Stimulated activated CD8-positive, alpha-beta memory T cell treated with anti-CD3 and anti-CD28 coated beads, Interleukin-7, amount 100 ng/mL, for 48 hours (primary cell): ENCODE results near the gene FAM222A.

Experiments
- DNase-seq, 2 donors: peaks; one replicate each; pipeline ENCODE4 v3.0.0-alpha.2; 2020; ENCODE audit warnings: low read depth in 1 of 2; ENCODE audit errors: extremely low read depth in 1 of 2

The FAM222A gene

DNA sequence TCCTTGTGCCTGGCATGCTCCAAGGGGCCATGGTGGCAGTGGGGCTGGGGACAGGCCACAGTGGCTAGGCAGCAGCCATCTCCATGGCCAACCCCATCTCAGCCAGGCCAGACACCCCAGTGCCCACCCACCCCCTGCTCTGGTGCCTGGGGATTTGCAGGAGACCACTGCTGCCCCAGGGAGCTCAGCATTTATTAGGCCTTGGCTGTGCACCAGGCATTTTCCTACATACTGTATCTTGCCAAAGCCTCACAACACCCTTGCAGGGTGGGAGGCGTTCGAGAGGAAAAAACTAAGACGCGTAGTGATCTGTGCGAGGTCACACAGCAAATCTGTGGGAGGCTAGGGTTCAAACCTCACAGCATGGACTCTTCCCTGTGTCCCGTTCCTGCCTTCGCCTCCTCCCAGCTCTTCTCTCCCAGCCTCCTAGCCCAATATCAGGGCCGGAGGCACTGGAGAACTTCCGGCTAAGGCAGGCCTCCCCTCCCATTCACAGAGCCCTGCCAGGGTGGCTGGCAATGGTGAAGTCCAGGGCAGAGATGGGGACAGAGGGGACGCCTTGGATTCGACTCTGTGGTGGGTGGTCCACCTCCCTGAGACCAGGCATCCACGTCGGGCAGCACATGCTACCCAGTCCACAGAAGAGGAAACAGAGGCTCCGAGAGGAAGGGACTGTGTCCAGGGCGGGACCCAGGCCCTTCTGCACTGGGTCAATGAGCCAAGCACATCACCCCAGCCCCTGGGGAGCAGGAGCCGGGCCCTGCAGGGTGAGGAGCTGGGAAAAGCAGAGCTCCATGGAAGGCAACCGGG lies 57.4 kb downstream of the FAM222A start:
- no peak for DNase-seq

DNA sequence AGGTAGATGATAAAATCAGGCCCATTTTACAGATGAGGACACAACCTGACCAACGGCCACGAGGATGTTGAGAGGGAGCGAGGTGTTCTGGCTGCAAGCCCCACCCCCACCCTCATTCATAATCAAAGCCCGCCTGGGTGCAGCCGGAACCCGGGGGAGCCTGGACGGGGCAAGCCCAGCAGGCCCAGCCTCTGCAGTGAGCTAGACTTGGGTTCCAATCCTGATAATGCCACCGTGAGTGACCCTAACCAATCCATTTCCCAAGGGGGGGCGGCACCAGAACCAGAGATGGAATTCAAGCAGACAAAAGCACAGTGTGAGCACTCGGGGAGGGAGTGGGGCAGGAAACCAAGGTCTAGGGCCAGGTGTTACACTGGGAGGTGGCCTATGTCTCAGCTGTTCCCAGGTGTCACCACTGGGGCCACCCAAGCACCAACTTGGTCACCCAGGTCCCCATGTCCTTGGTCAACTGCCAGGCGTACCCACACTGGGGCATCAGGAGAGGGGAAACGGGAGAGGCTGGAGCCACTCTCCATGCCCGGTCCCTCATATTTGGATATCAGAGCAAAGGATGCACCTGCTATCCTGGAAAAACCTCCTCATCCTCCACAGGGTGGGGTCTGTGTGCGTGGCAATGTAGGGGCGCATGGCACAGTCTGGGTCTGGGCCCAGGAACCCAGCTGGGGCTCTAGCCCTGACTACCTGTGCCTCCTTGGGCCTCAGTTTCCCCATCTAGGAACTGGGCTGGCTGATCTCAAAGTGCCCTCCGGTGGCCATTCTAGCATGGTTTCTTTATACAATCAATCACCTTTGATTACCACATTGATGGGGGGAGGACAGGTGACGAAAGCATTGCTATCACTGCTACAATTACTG lies 58.4 kb downstream of the FAM222A start:
- DNase-seq = no peak

DNA sequence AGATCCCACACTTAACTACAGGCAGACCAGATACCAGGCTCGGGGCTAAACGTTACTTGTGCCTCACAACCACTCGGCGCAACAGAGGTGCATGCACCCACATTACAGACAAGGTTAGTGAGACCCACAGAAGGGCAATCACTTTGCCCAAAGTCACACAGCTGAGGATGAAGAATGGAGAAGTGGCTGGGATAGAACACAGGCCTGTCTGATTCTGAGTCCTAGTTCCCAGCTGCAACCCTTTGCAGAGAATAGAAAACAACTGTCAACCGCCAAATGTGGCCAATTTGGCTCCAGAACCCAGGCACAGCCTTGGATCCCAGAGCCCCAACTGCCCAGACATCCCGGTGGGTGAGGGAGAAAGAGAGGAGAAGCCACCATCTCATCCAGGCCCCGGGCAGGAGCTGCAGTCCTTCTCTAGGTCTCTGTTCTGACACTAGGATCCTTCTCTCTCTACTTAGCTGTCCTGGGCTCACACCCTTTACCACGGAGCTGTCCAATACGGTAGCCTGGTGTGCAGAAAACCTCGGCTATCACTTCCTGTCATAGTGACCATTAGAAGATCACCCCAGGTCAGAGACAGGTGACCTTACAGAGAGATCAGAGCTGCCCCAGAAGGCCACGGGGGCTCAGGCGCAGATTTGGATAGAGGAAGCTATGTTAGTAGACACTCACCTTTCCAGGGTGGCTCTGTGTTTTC lies 59.1 kb downstream of the FAM222A start:
- DNase-seq = no peak

DNA sequence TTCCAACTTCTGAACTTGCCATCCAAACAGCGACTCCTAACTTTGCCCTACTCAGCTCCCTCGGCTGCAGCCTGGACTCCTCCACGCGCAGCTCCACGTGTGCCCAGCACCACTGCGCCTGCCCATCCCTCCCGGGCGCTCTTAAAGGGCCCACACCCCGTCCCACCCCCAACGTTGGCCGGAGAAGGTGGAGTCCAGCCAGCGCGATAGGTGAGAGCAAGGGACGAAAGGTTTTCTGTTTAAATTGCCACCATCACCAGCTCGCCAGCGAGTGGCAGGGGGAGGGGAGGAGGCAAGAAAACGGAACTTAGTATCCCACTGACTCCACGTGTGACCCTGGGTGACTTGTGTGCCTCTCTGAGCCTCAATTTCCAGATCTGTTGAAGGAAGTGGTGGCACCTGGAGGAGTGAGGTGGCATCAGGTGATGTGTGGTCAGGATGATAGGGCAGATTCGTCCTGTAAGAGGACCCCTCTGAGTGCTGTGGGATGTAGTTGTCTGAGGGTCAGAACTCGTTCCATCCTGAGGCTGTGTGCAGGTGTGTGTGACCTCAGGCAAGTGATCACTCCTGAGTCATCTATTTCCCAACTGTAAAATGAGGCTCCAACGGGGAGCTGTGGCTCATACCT lies 59.9 kb downstream of the FAM222A start:
- no peak for DNase-seq

DNA sequence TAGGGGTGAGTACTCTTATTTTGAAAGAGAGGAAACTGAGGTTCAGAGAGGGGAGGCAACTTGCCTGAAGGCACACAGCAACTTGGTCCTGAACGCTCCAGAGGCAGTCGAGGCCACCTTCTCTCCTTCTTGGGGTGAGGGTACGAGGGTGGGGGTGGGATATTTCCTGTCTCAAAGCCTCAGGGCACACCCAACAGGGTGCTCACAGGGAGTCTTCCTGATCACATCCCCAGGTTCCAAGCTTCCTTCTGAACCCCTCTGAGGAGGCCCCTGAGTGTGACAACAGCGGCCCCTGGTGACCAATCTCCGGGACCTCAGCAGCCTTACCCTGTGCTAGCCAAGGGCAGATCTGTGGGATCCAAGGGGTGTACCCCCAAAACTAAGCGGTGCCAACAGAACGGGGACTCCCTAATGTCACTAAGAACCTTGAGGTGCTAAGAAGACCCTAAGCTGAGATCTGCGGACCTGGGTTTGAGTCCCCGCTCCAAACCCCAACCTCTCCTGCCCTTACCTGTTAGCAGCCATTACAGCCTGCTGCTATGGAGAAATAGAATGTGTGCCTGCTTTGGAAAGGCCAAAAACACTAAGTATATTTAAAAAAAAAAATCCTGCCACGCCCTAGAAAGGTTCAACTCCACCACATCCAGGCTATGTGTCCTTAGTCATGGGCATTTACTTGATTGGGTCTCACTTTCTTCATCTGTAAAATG lies 61.7 kb downstream of the FAM222A start:
- peak; percentile 28 to 44 for DNase-seq

DNA sequence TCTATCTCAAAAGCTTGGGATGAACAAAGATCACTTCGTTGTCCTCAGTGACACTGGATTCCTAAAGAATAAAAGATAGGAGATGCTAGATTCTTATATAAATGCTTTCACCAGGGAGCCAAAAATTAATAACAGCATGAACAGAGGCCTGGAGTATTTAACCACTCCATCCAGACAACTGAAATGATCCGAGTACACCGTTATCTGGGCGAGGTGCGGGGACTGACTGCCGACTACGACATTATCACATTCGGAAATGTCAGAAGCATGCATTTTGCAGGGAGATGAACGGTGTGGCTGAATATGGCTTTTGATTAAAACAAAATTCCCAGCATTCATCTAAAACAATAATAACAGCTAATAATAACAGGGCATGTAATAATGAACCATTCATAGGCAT lies 63.0 kb downstream of the FAM222A start:
- no peak for DNase-seq

DNA sequence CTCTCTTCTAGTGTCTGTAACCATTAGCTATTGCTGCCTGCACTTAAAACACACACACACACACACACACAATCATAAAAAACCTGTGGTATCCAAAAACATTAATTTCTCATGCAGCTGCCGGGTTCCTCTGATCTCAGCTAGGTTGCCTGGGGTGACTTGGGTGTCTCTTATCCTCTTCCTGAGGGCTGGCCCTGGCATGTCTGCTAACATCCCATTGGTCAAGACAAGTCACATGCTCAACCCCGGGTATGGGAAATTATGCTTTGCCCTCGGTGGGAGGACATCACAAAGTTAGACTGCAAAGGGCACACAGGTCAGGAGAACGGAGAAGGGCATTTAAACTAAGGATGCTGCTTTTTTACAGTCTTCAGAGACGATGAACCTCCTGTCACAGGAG lies 63.9 kb downstream of the FAM222A start:
- peak in 1 of 2 donors; percentile 32 for DNase-seq

DNA sequence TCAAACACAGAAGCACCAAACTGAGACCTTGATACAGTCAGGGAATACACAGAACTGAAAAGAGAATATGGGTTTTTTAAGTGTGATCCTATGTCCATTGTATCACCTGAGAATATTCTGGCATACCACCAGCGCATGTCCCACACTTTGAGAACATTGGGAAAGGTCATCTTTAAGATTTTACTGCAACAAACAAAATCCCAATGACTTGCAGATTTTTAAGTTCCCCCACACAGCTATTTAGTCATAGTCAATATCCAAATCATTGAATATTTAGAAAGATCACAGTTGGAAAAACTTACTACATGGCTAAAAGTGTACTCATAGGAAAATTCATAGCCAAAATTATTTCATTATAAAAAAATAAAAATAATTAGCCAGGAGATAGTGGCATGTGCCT lies 65.1 kb downstream of the FAM222A start:
- DNase-seq = no peak

DNA sequence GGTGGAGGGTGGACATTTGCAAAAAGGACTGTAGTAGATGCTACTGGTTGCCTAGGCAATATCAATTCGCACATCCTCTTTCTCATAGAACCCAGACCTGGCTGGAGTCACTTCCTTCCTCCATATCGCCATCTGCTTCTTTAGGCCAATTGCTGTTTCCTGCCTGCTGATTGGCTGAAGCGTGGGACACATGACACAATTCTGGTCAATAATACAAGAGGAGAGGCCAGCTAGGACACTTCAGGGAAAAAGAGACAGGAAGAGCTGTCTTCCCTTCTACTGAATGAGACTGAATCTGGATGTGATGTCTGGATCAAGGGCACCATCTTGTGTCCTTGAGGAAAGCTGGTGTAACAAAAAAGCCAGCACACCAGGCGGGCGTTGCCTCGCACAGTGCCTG lies 65.8 kb downstream of the FAM222A start:
- DNase-seq = no peak

DNA sequence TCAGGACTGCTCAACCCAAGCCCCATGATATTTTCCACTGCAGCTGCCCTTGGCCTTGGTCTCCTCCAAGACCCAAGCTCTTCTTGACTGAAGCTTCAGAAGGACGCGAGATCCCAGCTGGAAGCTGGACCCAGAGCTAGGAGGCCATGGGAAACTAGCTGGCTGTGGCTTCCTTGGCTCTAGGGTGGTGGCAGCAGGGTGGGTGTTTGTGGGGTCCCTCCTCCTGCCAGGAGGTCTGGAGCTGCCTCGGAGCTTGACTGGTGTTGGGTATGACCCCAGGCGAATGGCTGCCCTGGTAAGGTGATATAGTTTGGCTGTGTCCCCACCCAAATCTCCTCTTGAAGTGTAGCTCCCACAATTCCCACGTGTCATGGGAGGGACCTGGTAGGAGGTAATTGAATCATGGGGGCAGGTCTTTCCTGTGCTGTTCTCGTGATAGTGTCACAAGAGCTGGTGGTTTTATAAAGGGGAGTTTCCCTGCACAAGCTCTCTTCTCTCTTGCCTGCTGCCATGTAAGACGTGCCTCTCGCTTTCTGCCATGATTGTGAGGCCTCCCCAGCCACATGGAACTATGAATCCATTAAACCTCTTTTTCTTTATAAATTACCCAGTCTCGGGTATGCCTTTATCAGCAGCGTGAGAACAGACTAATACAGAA lies 68.2 kb downstream of the FAM222A start:
- DNase-seq = no peak

DNA sequence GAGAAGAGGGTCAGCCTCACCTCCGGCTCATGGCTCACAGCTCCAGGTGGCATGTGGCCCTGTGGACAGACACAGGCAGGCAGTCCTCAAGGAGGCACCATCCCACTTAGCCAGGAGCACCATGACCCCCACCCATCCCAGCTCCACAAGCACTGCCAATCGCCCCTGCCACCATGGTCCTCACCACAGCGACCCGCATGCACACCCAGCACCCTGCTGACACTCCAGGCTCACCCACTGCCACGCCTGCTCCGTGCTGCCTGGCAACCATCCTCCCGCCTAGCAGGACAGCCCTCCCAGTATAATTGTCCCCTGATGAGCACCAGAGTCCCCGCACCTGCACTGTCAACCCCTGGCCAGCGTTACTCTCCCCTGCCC lies 68.7 kb downstream of the FAM222A start:
- DNase-seq = no peak

DNA sequence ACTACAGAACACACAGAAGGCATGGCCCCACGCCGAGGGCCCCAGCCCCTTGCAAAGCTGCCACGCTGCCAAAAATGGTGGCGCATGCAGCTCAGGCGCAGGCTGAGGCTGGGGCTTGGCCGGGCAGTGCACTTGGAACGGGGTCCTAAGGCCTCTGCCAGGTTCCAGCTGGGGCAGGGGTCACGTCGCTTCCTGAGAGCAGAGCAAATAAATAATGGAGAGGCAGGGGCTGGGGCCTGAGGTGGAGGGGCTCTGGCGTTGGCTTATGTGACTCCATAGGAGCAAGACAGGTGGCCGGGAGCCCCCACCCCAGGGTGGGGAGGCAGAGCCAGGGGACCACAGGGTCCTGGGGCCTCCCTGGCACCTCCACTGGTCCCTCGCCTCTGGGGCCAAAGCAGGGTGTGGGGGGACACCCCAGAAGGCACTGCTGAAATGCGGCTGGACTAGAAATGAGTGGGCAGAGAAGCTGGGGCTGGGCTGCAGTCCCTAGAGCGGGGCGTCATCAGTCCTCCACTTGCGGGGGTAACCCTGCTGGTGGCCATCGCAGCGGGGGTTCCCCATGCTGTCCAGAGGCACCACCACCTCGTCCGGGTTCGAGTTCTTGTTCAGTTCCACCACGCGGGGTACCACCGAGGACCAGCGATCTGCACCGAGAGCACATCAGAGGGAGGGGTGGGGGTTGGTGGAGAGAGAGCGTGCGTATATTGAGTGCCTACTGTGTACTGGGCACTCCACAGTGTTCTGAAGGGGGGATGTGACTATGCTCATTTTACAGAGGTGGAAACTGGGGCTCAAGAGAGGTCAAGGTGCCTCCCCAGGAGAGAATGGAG lies 69.7 kb downstream of the FAM222A start:
- DNase-seq = no peak

DNA sequence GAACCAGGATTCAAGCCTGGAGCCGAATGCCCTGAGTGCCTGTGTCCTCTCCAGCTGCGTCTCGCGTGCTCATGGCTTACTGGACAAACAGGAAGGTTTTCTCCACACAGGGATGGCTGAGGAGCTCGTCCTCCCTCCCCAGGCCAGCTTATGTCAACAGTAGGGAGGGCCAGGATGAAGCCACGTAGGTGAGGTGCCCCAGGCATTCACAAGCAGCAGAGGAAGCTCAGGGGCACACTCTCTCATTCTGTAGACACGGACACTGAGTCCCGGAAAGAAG lies 70.3 kb downstream of the FAM222A start:
- no peak for DNase-seq

DNA sequence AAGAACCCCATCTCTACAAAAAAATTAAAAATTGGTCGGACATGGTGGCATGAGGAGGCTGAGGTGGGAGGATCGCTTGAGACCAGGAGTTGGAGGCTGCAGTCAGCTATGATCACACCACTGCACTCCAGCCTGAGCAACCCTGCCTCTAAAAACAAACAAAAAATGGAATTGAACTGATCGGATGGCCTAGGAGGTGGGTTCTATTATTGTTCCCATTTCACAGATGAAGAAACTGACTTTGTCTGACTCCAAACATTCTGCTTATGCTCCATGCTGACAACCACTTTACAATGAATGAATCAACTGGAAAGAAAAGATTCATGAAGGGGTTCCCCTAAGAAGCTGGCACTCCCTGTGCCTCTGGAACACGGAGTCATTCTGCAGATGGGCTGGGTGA lies 72.2 kb downstream of the FAM222A start:
- no peak for DNase-seq

DNA sequence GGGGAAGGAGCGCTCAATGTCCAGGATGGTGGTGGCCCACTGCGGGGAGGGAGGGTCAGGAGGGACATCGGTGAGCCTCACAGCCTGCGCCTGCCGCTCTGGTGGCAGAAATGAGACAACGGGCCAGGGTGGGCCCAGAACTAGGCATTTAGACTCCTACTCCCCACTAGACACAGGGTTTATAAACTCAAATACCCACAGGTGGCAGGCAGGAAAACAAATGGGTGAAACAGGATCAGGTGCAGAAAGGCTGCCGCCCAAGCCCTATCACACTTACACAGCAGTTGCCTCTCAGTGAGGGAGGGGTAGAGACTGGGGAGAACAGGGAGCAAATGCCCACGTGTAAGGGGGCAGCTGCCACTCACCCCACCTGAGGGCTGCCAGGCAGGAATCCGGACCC lies 73.2 kb downstream of the FAM222A start:
- DNase-seq = no peak

DNA sequence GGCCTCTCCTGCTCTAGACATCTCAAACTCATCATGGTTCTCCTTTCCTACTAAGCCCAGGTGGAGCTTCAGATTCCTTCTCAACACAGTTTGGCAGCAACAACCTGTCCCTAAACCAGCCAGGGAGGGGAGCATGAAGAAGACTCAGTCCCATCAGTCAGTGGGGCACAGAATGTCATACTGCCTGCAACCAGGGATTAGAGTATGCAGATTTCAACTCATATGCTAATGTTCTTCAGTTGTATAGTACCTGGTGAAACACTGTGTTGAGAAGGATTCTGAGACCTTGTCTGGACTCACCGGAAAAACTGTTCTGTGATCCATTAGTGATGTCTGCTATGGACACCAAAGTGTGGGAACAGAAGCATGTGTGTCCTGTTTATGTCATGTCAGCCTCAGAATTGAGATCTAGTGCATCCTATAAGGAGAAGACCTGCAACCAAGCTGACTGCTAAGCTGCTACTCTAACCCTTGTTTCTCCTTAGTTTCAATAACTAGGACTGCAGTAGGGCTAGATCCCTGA lies 76.0 kb downstream of the FAM222A start:
- no peak for DNase-seq

DNA sequence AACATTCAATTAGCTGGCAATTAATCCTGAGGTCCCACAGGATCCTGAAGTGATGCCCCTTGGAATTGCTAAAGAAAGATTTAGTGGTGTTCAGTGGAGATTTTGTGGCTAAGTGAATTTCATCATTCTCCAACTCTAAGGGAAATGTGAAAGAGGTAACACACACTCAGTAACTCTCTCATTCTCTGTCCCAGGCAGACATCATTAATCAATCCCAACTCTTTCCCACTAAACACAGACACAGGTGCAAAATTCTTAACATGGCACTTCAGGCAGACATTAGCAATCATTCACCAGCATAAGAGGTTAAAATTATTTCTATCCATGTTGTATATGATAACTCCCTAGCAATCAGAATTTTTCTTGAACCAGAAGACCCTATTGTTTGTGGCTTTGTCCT lies 79.4 kb downstream of the FAM222A start:
- no peak for DNase-seq

DNA sequence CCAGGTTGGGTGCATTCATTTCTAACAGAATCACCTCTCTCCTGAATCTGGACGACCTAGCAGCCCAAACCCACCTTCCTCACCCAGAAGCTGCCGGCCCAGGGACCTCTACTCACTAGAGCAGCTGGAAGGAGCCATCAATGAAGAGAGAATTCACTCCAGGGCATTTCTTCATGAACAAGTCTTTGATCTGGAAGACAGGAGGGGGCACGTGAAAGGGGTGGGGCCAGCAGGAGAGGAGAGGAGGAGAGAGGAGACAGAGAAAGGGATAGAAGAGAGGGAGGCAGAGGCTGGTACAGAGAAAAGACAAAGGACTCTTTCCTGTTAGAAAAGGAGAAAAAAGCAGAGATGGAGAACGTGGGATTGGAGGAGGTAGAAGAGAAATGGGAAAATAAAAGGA lies 79.8 kb downstream of the FAM222A start:
- no peak for DNase-seq

DNA sequence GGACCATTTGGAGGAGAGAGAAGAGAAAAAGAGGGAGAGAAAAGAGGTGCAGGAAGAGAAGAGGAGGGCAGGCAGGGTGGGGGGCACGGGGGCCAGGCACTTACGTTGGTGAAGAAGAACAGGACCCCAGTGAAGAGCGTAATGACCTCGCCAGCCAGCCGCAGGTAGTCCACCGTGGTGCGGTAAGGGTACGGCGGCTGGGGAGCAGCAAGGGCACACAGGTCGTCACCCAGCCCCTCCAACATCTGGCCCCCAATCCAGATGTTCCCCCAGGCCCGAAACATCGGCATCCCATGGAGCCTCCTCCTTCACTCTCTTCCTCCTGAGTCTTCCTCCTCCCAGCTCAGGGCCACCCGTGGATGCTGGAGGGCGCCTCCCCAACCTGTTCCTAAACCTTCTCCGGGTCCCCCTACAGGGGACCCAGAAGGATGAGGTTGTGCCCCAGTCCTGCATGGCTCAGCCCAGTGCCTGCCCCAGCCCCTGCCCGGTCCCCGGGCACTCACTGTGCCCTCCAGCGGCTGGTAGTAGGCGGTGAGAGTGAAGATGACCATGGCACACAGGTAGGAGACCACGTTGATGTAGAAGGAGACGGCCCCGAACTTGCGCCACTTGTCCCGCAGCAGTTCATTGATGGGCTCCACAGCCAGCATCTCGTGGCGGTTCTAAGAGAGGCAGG lies 80.3 kb downstream of the FAM222A start:
- DNase-seq = no peak
